Measurements from ENCODE around the gene RAB3IP.

The RAB3IP gene

GRCh38 chr12:69821456-69822159 lies 82.9 kb downstream of the RAB3IP start:
- Histone ChIP-seq H3K9ac (ENCODE audit: low read length) (no peak overlapping the region), H3K4me1 (ENCODE audit: control insufficient read depth, low read depth, low read length) (no peaks in the 10 kb centered on the region), H3K27ac (ENCODE audit: low read length) (no peak overlapping the region), H3K9me3 (ENCODE audit: control insufficient read depth, low read depth, low read length) (no peaks in the 10 kb centered on the region), H3K36me3 (ENCODE audit: control insufficient read depth, low read depth, low read length) (no peaks in the 10 kb centered on the region), H3K4me3 (ENCODE audit: low read length) (no peak overlapping the region), H3K27me3 (ENCODE audit: control insufficient read depth, insufficient read depth, low read length) (no peaks in the 10 kb centered on the region)

DNA sequence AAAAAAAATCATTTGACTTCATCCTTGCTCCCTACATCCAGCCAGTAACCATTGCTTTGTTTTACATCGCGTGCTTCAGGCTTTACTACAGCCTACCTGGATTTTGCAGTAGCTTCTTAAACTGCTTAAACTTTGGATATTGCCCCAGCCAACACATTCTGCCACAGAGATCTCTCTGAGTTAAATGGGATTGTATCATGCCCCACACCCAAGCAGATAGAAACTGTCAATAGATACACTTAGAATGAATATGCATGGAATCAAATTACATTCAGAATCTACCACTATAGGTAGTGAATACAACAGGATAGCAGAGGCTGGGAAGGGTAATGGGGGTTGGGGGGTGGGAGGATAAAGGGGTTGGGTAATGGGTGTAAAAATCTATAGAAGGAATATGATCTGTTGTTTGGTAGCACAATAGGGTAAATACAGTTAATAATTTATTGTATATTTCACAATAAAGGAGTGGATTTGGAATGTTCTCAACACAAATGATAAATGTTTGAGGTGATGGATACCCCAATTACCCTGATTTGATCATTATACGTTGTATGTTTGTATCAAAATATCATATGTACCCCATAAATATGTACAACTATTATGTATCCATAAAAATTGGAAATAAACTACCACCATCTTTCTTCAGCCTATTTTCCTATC lies 83.7 kb downstream of the RAB3IP start:
- Histone ChIP-seq H3K9ac (ENCODE audit: low read length) (no peak overlapping the region), H3K4me3 (ENCODE audit: low read length) (no peak overlapping the region), H3K4me1 (ENCODE audit: control insufficient read depth, low read depth, low read length) (no peaks in the 10 kb centered on the region), H3K27ac (ENCODE audit: low read length) (no peak overlapping the region), H3K36me3 (ENCODE audit: control insufficient read depth, low read depth, low read length) (no peaks in the 10 kb centered on the region), H3K9me3 (ENCODE audit: control insufficient read depth, low read depth, low read length) (no peaks in the 10 kb centered on the region), H3K27me3 (ENCODE audit: control insufficient read depth, insufficient read depth, low read length) (no peaks in the 10 kb centered on the region)

DNA sequence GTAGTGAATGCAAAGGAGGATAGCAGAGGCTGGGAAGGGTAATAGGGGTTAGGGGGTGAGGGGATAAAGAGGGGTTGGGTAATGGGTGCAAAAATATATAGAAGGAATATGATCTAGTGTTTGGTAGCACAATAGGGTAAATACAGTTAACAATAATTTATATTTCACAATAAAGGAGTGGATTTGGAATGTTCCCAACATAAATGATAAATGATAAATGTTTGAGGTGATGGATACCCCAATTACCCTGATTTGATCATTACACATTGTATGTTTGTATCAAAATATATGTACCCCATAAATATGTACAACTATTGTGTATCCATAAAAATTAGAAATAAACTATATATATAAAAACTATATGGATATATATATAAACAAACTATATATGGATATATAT lies 85.4 kb downstream of the RAB3IP start:
- no peak overlapping the region for H3K27ac ChIP-seq (ENCODE audit: low read length)
- H3K36me3 ChIP-seq (ENCODE audit: control insufficient read depth, low read depth, low read length), result no peaks in the 10 kb centered on the region
- no peak overlapping the region for H3K4me3 ChIP-seq (ENCODE audit: low read length)
- no peaks in the 10 kb centered on the region for H3K27me3 ChIP-seq (ENCODE audit: control insufficient read depth, insufficient read depth, low read length)
- no peak overlapping the region for H3K9ac ChIP-seq (ENCODE audit: low read length)
- no peaks in the 10 kb centered on the region for H3K9me3 ChIP-seq (ENCODE audit: control insufficient read depth, low read depth, low read length)
- H3K4me1 ChIP-seq (ENCODE audit: control insufficient read depth, low read depth, low read length), result no peaks in the 10 kb centered on the region

- Histone ChIP-seq H3K27ac (ENCODE audit: low read length) (no peak within 1 kb of the TSS), H3K9me3 (ENCODE audit: control insufficient read depth, low read depth, low read length) (no peaks in the 10 kb centered on the region), H3K9ac (ENCODE audit: low read length) (no peak within 1 kb of the TSS), H3K4me1 (ENCODE audit: control insufficient read depth, low read depth, low read length) (no peaks in the 10 kb centered on the region), H3K4me3 (ENCODE audit: low read length) (no peak within 1 kb of the TSS), H3K27me3 (ENCODE audit: control insufficient read depth, insufficient read depth, low read length) (no peaks in the 10 kb centered on the region), H3K36me3 (ENCODE audit: control insufficient read depth, low read depth, low read length) (no peaks in the 10 kb centered on the region)
Observed at GRCh38 chr12:69824966-69825560, 86.4 kb downstream of the RAB3IP start, which contains the start of gene MYRFL. MYRFL (plus strand) TSS chr12:69825227; CDS start chr12:69825518, 291 bp downstream.

- Histone ChIP-seq H3K4me3 (ENCODE audit: low read length) (no peak overlapping the region), H3K27ac (ENCODE audit: low read length) (no peak overlapping the region), H3K27me3 (ENCODE audit: control insufficient read depth, insufficient read depth, low read length) (no peaks in the 10 kb centered on the region), H3K9me3 (ENCODE audit: control insufficient read depth, low read depth, low read length) (no peaks in the 10 kb centered on the region), H3K36me3 (ENCODE audit: control insufficient read depth, low read depth, low read length) (no peaks in the 10 kb centered on the region), H3K4me1 (ENCODE audit: control insufficient read depth, low read depth, low read length) (no peaks in the 10 kb centered on the region), H3K9ac (ENCODE audit: low read length) (no peak overlapping the region)
Observed at GRCh38 chr12:69828897-69829296, 90.2 kb downstream of the RAB3IP start.

DNA sequence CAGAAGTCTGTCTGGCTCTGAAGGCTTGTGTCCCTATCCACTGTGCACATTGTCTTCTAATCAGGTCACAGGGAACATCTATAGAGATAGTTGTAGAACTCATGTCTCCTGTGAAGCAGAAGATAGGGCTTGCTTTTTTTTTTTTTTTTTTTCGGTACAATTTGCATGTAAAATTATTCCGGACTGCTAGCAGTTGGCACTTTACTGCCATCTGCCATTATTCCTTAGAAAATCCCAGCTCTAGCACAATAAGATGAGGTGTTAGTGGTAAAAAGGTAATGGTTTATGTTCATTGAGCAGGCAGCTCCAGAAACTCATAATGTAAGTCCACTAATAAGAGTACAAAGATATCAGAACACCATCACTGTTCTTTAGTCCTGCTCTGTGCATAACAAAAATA lies 95.0 kb downstream of the RAB3IP start:
- Histone ChIP-seq H3K36me3 (ENCODE audit: control insufficient read depth, low read depth, low read length) (no peaks in the 10 kb centered on the region), H3K9me3 (ENCODE audit: control insufficient read depth, low read depth, low read length) (no peaks in the 10 kb centered on the region), H3K4me1 (ENCODE audit: control insufficient read depth, low read depth, low read length) (no peaks in the 10 kb centered on the region), H3K9ac (ENCODE audit: low read length) (no peak overlapping the region), H3K27ac (ENCODE audit: low read length) (no peak overlapping the region), H3K27me3 (ENCODE audit: control insufficient read depth, insufficient read depth, low read length) (no peaks in the 10 kb centered on the region), H3K4me3 (ENCODE audit: low read length) (no peak overlapping the region)

DNA sequence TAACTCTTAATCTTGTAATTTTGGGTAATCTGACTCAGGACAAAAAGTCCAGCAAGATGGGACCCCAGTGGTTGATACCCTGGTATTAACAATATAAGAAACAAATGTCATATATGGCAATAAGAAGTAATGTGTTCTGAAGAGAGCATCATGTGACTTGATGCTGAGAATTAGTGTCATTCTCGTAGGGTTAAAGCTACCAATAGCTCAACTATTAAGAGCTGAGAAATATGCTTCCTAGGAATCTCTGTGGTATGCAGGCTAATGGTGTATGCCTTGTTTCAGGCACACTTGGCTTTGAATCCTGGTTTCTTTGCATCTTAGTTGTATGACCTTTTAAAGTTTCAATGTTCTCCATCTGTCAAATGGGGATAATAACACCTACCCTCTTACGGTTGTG lies 95.5 kb downstream of the RAB3IP start:
- no peaks in the 10 kb centered on the region for H3K27me3 ChIP-seq (ENCODE audit: control insufficient read depth, insufficient read depth, low read length)
- no peaks in the 10 kb centered on the region for H3K4me1 ChIP-seq (ENCODE audit: control insufficient read depth, low read depth, low read length)
- H3K4me3 ChIP-seq (ENCODE audit: low read length), result no peak overlapping the region
- H3K9ac ChIP-seq (ENCODE audit: low read length), result no peak overlapping the region
- no peaks in the 10 kb centered on the region for H3K36me3 ChIP-seq (ENCODE audit: control insufficient read depth, low read depth, low read length)
- no peak overlapping the region for H3K27ac ChIP-seq (ENCODE audit: low read length)
- H3K9me3 ChIP-seq (ENCODE audit: control insufficient read depth, low read depth, low read length), result no peaks in the 10 kb centered on the region

DNA sequence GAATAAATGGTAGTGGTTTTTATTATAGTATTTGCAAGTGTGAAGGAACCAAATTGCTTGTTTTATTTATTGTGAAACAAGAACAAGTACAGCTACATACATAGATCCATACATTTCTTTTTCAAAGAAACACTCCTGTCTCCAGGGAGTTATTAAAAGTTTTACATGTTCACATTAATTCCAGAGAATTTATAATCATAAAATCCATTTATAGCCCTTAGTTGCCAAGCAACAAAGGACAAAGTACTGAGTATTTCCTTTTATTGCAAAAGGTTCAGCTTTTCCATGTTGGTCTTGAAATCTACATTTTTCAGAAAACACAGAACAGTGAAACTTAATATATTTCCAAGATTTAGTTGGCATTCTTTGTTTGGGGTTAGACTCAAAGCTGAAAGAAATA lies 95.9 kb downstream of the RAB3IP start:
- Histone ChIP-seq H3K27me3 (ENCODE audit: control insufficient read depth, insufficient read depth, low read length) (no peaks in the 10 kb centered on the region), H3K9ac (ENCODE audit: low read length) (no peak overlapping the region), H3K9me3 (ENCODE audit: control insufficient read depth, low read depth, low read length) (no peaks in the 10 kb centered on the region), H3K27ac (ENCODE audit: low read length) (no peak overlapping the region), H3K4me3 (ENCODE audit: low read length) (no peak overlapping the region), H3K36me3 (ENCODE audit: control insufficient read depth, low read depth, low read length) (no peaks in the 10 kb centered on the region), H3K4me1 (ENCODE audit: control insufficient read depth, low read depth, low read length) (no peaks in the 10 kb centered on the region)

GRCh38 chr12:69835081-69835480 lies 96.4 kb downstream of the RAB3IP start:
- Histone ChIP-seq H3K4me1 (ENCODE audit: control insufficient read depth, low read depth, low read length) (no peaks in the 10 kb centered on the region), H3K9ac (ENCODE audit: low read length) (no peak overlapping the region), H3K4me3 (ENCODE audit: low read length) (no peak overlapping the region), H3K36me3 (ENCODE audit: control insufficient read depth, low read depth, low read length) (no peaks in the 10 kb centered on the region), H3K27ac (ENCODE audit: low read length) (no peak overlapping the region), H3K9me3 (ENCODE audit: control insufficient read depth, low read depth, low read length) (no peaks in the 10 kb centered on the region), H3K27me3 (ENCODE audit: control insufficient read depth, insufficient read depth, low read length) (no peaks in the 10 kb centered on the region)

DNA sequence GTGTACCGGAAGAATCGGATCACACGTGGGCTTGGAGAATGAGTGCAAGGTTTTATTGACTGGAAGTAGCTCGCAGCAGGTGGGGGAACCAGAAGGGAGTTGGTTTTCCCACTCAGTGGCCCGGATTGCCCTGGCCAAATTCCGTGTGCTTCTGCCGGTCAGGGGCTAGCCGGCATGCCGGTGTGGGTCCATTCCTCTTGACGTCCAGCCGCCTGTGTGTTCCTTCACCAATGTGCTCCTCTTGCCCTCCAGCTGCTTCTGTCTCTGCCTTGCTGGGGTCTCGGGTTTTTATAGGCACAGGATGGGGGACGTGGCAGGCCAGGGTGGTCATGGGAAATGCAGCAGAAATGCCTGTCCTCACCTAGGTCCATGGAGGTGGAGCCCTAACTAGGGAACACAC lies 97.4 kb downstream of the RAB3IP start:
- Histone ChIP-seq H3K9me3 (ENCODE audit: control insufficient read depth, low read depth, low read length) (no peaks in the 10 kb centered on the region), H3K27me3 (ENCODE audit: control insufficient read depth, insufficient read depth, low read length) (no peaks in the 10 kb centered on the region), H3K36me3 (ENCODE audit: control insufficient read depth, low read depth, low read length) (no peaks in the 10 kb centered on the region), H3K4me3 (ENCODE audit: low read length) (no peak overlapping the region), H3K27ac (ENCODE audit: low read length) (no peak overlapping the region), H3K9ac (ENCODE audit: low read length) (no peak overlapping the region), H3K4me1 (ENCODE audit: control insufficient read depth, low read depth, low read length) (no peaks in the 10 kb centered on the region)

- Histone ChIP-seq H3K27me3 (ENCODE audit: control insufficient read depth, insufficient read depth, low read length) (no peaks in the 10 kb centered on the region), H3K27ac (ENCODE audit: low read length) (no peak overlapping the region), H3K4me3 (ENCODE audit: low read length) (no peak overlapping the region), H3K9ac (ENCODE audit: low read length) (no peak overlapping the region), H3K9me3 (ENCODE audit: control insufficient read depth, low read depth, low read length) (no peaks in the 10 kb centered on the region), H3K4me1 (ENCODE audit: control insufficient read depth, low read depth, low read length) (no peaks in the 10 kb centered on the region), H3K36me3 (ENCODE audit: control insufficient read depth, low read depth, low read length) (no peaks in the 10 kb centered on the region)
Observed at GRCh38 chr12:69837191-69837590, 98.5 kb downstream of the RAB3IP start.

All from iPS-18a (cell line).